Gastrocnemius medialis (tissue), 4 donors: ENCODE data around the gene ZBTB44.

Experiments
- POLR2A ChIP-seq, 2 donors: fragments of 450-650 bp; IDR thresholded peaks; one replicate each; pipeline ENCODE4 v1.6.1; 2017; ENCODE audit warnings: antibody characterized with exemption in 2 of 2, mild to moderate bottlenecking in 2 of 2, moderate library complexity in 2 of 2
- TF ChIP-seq, protein P1 (sequence below), 5 experiments: fragments of 450-650 bp in 3 of 5; fragments of 200-600 bp in 2 of 5; sonication (generic) in 2 of 5; IDR thresholded peaks in 4 of 5; conservative IDR thresholded peaks in 1 of 5; 1 replicate in 4 of 5; 2 replicates in 1 of 5; pipeline ENCODE4 v1.5.1; 2016 to 2019; ENCODE audit warnings: antibody characterized with exemption in 5 of 5, mild to moderate bottlenecking in 3 of 5, moderate library complexity in 3 of 5

- TF ChIP-seq, protein P1, sequence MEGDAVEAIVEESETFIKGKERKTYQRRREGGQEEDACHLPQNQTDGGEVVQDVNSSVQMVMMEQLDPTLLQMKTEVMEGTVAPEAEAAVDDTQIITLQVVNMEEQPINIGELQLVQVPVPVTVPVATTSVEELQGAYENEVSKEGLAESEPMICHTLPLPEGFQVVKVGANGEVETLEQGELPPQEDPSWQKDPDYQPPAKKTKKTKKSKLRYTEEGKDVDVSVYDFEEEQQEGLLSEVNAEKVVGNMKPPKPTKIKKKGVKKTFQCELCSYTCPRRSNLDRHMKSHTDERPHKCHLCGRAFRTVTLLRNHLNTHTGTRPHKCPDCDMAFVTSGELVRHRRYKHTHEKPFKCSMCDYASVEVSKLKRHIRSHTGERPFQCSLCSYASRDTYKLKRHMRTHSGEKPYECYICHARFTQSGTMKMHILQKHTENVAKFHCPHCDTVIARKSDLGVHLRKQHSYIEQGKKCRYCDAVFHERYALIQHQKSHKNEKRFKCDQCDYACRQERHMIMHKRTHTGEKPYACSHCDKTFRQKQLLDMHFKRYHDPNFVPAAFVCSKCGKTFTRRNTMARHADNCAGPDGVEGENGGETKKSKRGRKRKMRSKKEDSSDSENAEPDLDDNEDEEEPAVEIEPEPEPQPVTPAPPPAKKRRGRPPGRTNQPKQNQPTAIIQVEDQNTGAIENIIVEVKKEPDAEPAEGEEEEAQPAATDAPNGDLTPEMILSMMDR (IDR thresholded peaks at IDR 0.05 in 4 of 5, conservative IDR thresholded peaks at IDR 0.05 in 1 of 5), result no peak
- TF ChIP-seq POLR2A (IDR thresholded peaks at IDR 0.05), result no peak
Observed at GRCh38 chr11:130188047-130188446, 126.7 kb downstream of the ZBTB44 start.
